A549 (cell line): ENCODE measurements around the gene CDK14. TPM values are rescaled to one million over a fixed set of nuclear protein-coding genes. Genes with fewer than 3 reads are reported as not detected.

Experiments
- ATAC-seq, 2 experiments: fragments of 200-7000 bp in 1 of 2; fragments of >200 bp in 1 of 2; cut with Nextera tagmentation in 1 of 2; cut with Tn5 transposase in 1 of 2; 3 replicates each; pipeline versions ENCODE4 v1.8.0 to v1.9.1; 2018 to 2020; ENCODE audit warnings: mild to moderate bottlenecking in 1 of 2, moderate library complexity in 1 of 2
- CTCF ChIA-PET: fragments of 300-600 bp; sonication (Branson Sonifier 250); formaldehyde crosslinking; extraction: SDS; loops from one replicate; lab custom pipeline; 2021; ENCODE audit warnings: antibody characterized with exemption, inconsistent platforms; lab: Yijun Ruan, JAX
- POLR2A ChIA-PET: fragments of 350-600 bp; formaldehyde crosslinking; extraction: SDS; loops from one replicate; lab custom pipeline; 2021; ENCODE audit warnings: antibody characterized with exemption, inconsistent platforms; lab: Yijun Ruan, JAX
- DNase-seq, 2 experiments: peaks; one replicate each; pipeline versions ENCODE4 v3.0.0 to v3.0.0-alpha.2; 2011 to 2016; ENCODE audit warnings: low read depth in 1 of 2, low spot score in 1 of 2
- FAIRE-seq: peaks from 2 replicates; lab custom pipeline; 2011; peaks lifted over from hg19 to GRCh38; lab: Jason Lieb, UNC
- H3K27ac ChIP-seq, 2 experiments: fragments of >200 bp; sonication (Bioruptor Twin); formaldehyde crosslinking; 3 replicates each; pipeline ENCODE4 v1.5.1; 2016 to 2017
- H3K4me1 ChIP-seq: fragments of >200 bp; sonication (Bioruptor Twin); formaldehyde crosslinking; 3 replicates; pipeline ENCODE4 v1.6.1; 2016
- H3K4me2 ChIP-seq: fragments of >200 bp; sonication (Bioruptor Twin); formaldehyde crosslinking; 3 replicates; pipeline ENCODE4 v1.6.1; 2016
- H3K4me3 ChIP-seq: fragments of >200 bp; sonication (Bioruptor Twin); formaldehyde crosslinking; 3 replicates; pipeline ENCODE4 v1.5.1; 2016
- H3K9me3 ChIP-seq: fragments of >200 bp; sonication (Bioruptor Twin); formaldehyde crosslinking; 3 replicates; pipeline ENCODE4 v1.6.1; 2016
- BCL3 ChIP-seq: fragments of >200 bp; sonication (Bioruptor Twin); formaldehyde crosslinking; IDR thresholded peaks from 3 replicates; pipeline ENCODE4 v1.6.1; 2016
- BHLHE40 ChIP-seq: IDR thresholded peaks from 2 replicates; pipeline ENCODE4 v1.6.1; 2012; ENCODE audit warnings: low read depth, low read length, inconsistent platforms
- CBX2 ChIP-seq: fragments of 200-600 bp; sonication (generic); IDR thresholded peaks from 2 replicates; pipeline ENCODE4 v1.6.1; 2016; ENCODE audit warnings: low read depth, mild to moderate bottlenecking, borderline replicate concordance
- EHMT2 ChIP-seq: fragments of 200-600 bp; sonication (generic); IDR thresholded peaks from 2 replicates; pipeline ENCODE4 v1.6.1; 2016; ENCODE audit warnings: antibody characterized with exemption, low read depth, mild to moderate bottlenecking, moderate library complexity
- ELK1 ChIP-seq: fragments of 150-350 bp; IDR thresholded peaks from 2 replicates; pipeline ENCODE4 v1.6.1; 2014; ENCODE audit warnings: low read depth, mild to moderate bottlenecking, low read length
- HEYL ChIP-seq: fragments of 250-450 bp; sonication (Bioruptor Pico); IDR thresholded peaks from 2 replicates; pipeline ENCODE4 v1.8.0; 2021; ENCODE audit warnings: mild to moderate bottlenecking, moderate library complexity
- HOXA7 ChIP-seq: fragments of 250-450 bp; sonication (Bioruptor Pico); IDR thresholded peaks from 2 replicates; pipeline ENCODE4 v1.5.0; 2020; ENCODE audit warnings: mild to moderate bottlenecking, moderate library complexity
- HOXB5 ChIP-seq: fragments of 250-450 bp; sonication (Bioruptor Pico); IDR thresholded peaks from 2 replicates; pipeline ENCODE4 v1.5.0; 2020; ENCODE audit warnings: mild to moderate bottlenecking, moderate library complexity
- JUNB ChIP-seq: fragments of >200 bp; sonication (Bioruptor Twin); formaldehyde crosslinking; IDR thresholded peaks from 2 replicates; pipeline ENCODE4 v1.6.1; 2016
- KDM1A ChIP-seq: fragments of 200-600 bp; sonication (generic); IDR thresholded peaks from 2 replicates; pipeline ENCODE4 v1.6.1; 2016; ENCODE audit warnings: low read depth, mild to moderate bottlenecking
- KDM5A ChIP-seq: fragments of 200-600 bp; sonication (generic); IDR thresholded peaks from 2 replicates; pipeline ENCODE4 v1.6.1; 2016; ENCODE audit warnings: antibody characterized with exemption, mild to moderate bottlenecking
- NPAS2 ChIP-seq: fragments of 250-450 bp; sonication (Bioruptor Pico); IDR thresholded peaks from 2 replicates; pipeline ENCODE4 v1.8.0; 2022; ENCODE audit warnings: mild to moderate bottlenecking, moderate library complexity, borderline replicate concordance
- POLR2A ChIP-seq: IDR thresholded peaks from 2 replicates; pipeline ENCODE4 v1.6.1; 2012; ENCODE audit warnings: mild to moderate bottlenecking, low read length
- POLR2AphosphoS2 ChIP-seq: conservative IDR thresholded peaks from 2 replicates; pipeline ENCODE4 v1.6.1; 2012; ENCODE audit warnings: low read length, improper control_type of control experiment, inconsistent platforms
- RAD21 ChIP-seq, 2 experiments: fragments of >200 bp in 1 of 2; sonication (Bioruptor Twin) in 1 of 2; formaldehyde crosslinking in 1 of 2; IDR thresholded peaks in 1 of 2; conservative IDR thresholded peaks in 1 of 2; 2 replicates in 1 of 2; 3 replicates in 1 of 2; pipeline ENCODE4 v1.6.1; 2012 to 2018; ENCODE audit warnings: inconsistent platforms in 1 of 2
- RCOR1 ChIP-seq: fragments of 150-350 bp; IDR thresholded peaks from 2 replicates; pipeline ENCODE4 v1.6.1; 2014; ENCODE audit warnings: antibody characterized with exemption, low read length, low read depth
- SREBF2 ChIP-seq: fragments of 450-650 bp; IDR thresholded peaks from 2 replicates; pipeline ENCODE4 v1.6.1; 2014; ENCODE audit warnings: mild to moderate bottlenecking, moderate library complexity
- TFCP2L1 ChIP-seq: fragments of 250-450 bp; sonication (Bioruptor Pico); IDR thresholded peaks from 2 replicates; pipeline ENCODE4 v1.5.0; 2021; ENCODE audit warnings: mild to moderate bottlenecking
- TP53 ChIP-seq: fragments of 250-450 bp; sonication (Bioruptor Pico); IDR thresholded peaks from 2 replicates; pipeline ENCODE4 v1.5.0; 2021; ENCODE audit warnings: mild to moderate bottlenecking, moderate library complexity
- WGBS: methylation state at CpG from one replicate; pipeline ENCODE4 v1.1.6; 2017; ENCODE audit errors: missing lambda C conversion rate; 5-methylcytosine and 5-hydroxymethylcytosine counted together
- polyA plus RNA-seq, 4 experiments: library from polyadenylated mRNA; depleted of rRNA in 3 of 4; stranded (reverse); fragments of >200 nt; fragmentation: RNase III in 1 of 4; extraction: RNeasy Plus Mini Kit Qiagen cat#74134 plus additional on column Dnase treatment in 1 of 4; gene quantifications; 2 replicates in 3 of 4; 3 replicates in 1 of 4; pipeline ENCODE4 v1.2.3, GENCODE V29; 2011 to 2017
- TF ChIP-seq, protein P1 (sequence below): IDR thresholded peaks from 2 replicates; pipeline ENCODE4 v1.6.1; 2012
- TF ChIP-seq, protein P2 (sequence below): fragments of 250-450 bp; sonication (Bioruptor Pico); IDR thresholded peaks from 2 replicates; pipeline ENCODE4 v1.5.0; 2021; ENCODE audit warnings: mild to moderate bottlenecking, moderate library complexity, borderline replicate concordance

The CDK14 gene
- polyA plus RNA-seq, 2 of the 4 experiments (the other 2 are of a cell fraction): 0.21 to 0.23 TPM

GRCh38 chr7:91039033-91039432 is 442.9 kb downstream of the CDK14 start:
- ChIA-PET POLR2A (no interaction called here), CTCF (no interaction called here)
- Histone ChIP-seq H3K4me3 (no peak overlapping the region), H3K4me2 (no peak overlapping the region), H3K9me3 (no peaks in the 10 kb centered on the region), H3K4me1 (no peaks in the 10 kb centered on the region), H3K27ac (no peak overlapping the region)
- DNase-seq (no peak), ATAC-seq (no peak), FAIRE-seq (no peak)
- 2% methylated on average over 4 of the region's 4 CpGs for WGBS
- TF ChIP-seq TP53 (CRISPR knock-in tag) (no peak), EHMT2 (no peak), JUNB (no peak), HOXB5 (CRISPR knock-in tag) (no peak)

GRCh38 chr7:91041141-91041540 is 445.0 kb downstream of the CDK14 start:
- TF ChIP-seq KDM1A (no peak), HOXA7 (CRISPR knock-in tag) (no peak), POLR2AphosphoS2 (no peak), RAD21 (conservative IDR thresholded peaks at IDR 0.05 in 1 of 2, IDR thresholded peaks at IDR 0.05 in 1 of 2) (no peak), HEYL (CRISPR knock-in tag) (no peak), TP53 (CRISPR knock-in tag) (no peak), NPAS2 (CRISPR knock-in tag) (no peak), HOXB5 (CRISPR knock-in tag) (no peak), SREBF2 (no peak), CBX2 (no peak)
- TF ChIP-seq, protein P1, sequence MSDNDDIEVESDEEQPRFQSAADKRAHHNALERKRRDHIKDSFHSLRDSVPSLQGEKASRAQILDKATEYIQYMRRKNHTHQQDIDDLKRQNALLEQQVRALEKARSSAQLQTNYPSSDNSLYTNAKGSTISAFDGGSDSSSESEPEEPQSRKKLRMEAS: no peak
- Histone ChIP-seq H3K4me2 (no peak overlapping the region), H3K4me3 (no peak overlapping the region), H3K9me3 (no peaks in the 10 kb centered on the region), H3K4me1 (no peaks in the 10 kb centered on the region), H3K27ac (no peak overlapping the region)
- ATAC-seq (no peak), DNase-seq (no peak), FAIRE-seq (no peak)
- 0% methylated on average over 2 of the region's 2 CpGs for WGBS
- POLR2A ChIA-PET: no interaction called here
- CTCF ChIA-PET: interaction anchor here (0.6 kb wide), 1 partner anchor 82 kb away, joined by 3 read pairs; no protein-coding TSS in a partner anchor

DNA sequence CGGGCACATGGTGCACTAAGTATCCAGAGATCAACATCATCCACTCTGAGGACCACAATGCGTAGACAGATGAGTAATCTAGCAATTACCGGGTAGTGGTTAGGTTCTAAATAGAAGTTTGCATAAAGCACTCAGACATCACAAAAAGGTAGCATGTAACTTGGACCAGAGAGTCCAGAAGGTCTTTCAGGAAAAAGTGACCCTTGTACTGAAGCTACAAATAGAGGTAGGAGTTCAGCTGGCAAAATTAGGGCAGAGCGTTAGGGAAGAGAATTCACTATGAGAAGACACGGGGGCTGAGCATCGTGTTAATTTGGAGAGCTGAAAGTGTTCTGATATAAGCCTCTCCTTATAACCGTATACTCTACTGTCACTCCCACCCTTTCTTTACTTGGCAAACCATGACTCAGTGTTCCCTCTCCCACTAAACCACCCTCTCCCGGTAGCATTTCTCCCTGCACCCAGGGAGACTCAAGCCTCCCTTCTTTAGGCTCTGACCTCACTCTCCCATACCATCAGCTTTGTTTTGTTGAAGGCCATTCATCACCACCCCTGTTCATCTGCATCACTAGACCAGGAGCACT is 445.9 kb downstream of the CDK14 start:
- ChIA-PET POLR2A (no interaction called here), CTCF (no interaction called here)
- ATAC-seq: no peak
- H3K4me2 ChIP-seq: no peak overlapping the region
- no peak for DNase-seq
- no peak for FAIRE-seq
- TF ChIP-seq JUNB: no peak
- TF ChIP-seq BHLHE40: no peak
- TF ChIP-seq HOXA7 (CRISPR knock-in tag): no peak
- no peak for TF ChIP-seq BCL3
- no peak for TF ChIP-seq ELK1
- no peak for TF ChIP-seq RCOR1
- TF ChIP-seq TFCP2L1: no peak
- TF ChIP-seq, protein P2, sequence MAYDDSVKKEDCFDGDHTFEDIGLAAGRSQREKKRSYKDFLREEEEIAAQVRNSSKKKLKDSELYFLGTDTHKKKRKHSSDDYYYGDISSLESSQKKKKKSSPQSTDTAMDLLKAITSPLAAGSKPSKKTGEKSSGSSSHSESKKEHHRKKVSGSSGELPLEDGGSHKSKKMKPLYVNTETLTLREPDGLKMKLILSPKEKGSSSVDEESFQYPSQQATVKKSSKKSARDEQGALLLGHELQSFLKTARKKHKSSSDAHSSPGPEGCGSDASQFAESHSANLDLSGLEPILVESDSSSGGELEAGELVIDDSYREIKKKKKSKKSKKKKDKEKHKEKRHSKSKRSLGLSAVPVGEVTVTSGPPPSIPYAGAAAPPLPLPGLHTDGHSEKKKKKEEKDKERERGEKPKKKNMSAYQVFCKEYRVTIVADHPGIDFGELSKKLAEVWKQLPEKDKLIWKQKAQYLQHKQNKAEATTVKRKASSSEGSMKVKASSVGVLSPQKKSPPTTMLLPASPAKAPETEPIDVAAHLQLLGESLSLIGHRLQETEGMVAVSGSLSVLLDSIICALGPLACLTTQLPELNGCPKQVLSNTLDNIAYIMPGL: no peak
- TF ChIP-seq KDM1A: no peak
- no peak for TF ChIP-seq POLR2AphosphoS2
- no peak for TF ChIP-seq KDM5A
- TF ChIP-seq POLR2A: no peak
- 31% methylated on average over 8 of the region's 8 CpGs for WGBS
- H3K4me1 ChIP-seq: no peaks in the 10 kb centered on the region
- no peak overlapping the region for H3K4me3 ChIP-seq
- no peaks in the 10 kb centered on the region for H3K9me3 ChIP-seq
- H3K27ac ChIP-seq: no peak overlapping the region
